Measurements from ENCODE around the gene AK8. TPM values are rescaled to one million over a fixed set of nuclear protein-coding genes. Genes with fewer than 3 reads are reported as not detected.

The AK8 gene
- total RNA-seq, 6 donors from 2014 or later, result 0.44 to 8.4 (median 3.6) TPM

DNA sequence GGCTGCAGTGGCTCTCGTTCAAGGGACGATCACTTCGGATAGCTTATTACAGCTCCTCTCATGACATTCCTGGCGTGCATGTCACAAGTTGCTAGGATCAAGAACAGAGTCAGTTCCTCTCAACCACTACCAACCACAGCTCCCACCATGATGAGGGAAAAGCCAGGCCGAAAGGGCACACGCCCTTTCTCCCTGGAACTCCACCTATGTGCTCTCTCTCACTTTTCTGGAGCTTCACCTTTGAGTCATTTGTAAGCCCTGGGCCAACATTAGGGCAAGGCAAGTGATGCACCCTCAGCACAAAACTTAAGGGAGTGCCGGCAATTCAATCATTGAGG lies 2.2 kb upstream of the AK8 start:
- Histone ChIP-seq H3K36me3 (peaks cover 0 to 4% (median 0%) of the 10 kb centered on the region in 4 donors), H3K4me3 (no peak overlapping the region), H3K9me3 (no peaks in the 10 kb centered on the region), H3K27me3 (no peaks in the 10 kb centered on the region), H3K27ac (no peak overlapping the region), H3K4me1 (peaks cover 6 to 20% (median 10%) of the 10 kb centered on the region in 4 donors)
- WGBS, 2 donors, result 78 to 86% methylated on average over 7 of the region's 7 CpGs
- ATAC-seq (ENCODE audit: low FRiP score in 2 of 2), result no peak
- TF ChIP-seq POLR2A (IDR thresholded peaks at IDR 0.05) (no peak), EP300 (IDR thresholded peaks at IDR 0.05) (no peak), POLR2AphosphoS5 (IDR thresholded peaks at IDR 0.05) (no peak)
- TF ChIP-seq, protein P1, sequence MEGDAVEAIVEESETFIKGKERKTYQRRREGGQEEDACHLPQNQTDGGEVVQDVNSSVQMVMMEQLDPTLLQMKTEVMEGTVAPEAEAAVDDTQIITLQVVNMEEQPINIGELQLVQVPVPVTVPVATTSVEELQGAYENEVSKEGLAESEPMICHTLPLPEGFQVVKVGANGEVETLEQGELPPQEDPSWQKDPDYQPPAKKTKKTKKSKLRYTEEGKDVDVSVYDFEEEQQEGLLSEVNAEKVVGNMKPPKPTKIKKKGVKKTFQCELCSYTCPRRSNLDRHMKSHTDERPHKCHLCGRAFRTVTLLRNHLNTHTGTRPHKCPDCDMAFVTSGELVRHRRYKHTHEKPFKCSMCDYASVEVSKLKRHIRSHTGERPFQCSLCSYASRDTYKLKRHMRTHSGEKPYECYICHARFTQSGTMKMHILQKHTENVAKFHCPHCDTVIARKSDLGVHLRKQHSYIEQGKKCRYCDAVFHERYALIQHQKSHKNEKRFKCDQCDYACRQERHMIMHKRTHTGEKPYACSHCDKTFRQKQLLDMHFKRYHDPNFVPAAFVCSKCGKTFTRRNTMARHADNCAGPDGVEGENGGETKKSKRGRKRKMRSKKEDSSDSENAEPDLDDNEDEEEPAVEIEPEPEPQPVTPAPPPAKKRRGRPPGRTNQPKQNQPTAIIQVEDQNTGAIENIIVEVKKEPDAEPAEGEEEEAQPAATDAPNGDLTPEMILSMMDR (IDR thresholded peaks at IDR 0.05), result no peak
- no peak for DNase-seq

GRCh38 chr9:132879457-132880323 lies 1.6 kb upstream of the AK8 start:
- Histone ChIP-seq H3K4me3 (no peak overlapping the region), H3K27ac (peak overlapping the region in 3 of 4 donors; percentile 83 to 85 (median 83))
- DNase-seq, result no peak

DNA sequence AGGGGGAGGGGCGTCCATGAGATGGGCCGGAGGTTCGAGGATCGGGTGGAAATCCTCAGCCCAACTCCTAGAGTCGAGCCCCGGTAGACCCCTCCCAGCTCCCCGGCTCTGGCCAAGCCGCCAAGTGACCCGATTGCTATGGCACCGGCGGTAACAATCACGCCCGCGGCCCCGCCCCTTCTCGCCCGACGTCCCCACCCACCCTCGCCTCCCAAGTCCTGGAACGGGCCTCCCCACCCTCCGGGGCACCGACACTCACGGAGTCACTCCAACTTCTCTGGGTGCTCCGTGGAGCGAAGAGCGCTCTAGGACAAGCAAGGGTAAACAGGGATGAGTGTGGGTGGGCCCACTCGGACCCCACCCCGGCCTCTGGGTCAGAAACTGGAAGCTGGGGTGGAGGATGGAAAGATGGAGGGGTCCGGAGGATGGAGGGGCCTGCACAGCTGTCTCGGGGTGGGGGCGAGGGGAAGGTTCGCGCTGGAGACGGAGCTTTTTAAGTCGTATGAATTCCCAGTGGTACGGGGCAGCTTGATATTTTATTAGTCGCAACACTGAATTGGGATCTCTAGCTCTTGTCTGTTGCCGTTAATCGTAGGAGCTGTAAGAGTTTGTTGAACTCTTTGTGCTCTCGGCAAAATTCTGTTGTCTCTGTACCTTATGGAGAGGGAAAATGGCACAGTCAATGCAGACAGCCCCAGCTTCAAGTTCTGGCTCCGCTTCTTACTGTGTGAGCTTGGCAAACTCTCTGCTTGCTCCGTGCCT lies 792 bp upstream of the AK8 start, which contains the start of gene SPACA9:
Gene SPACA9, plus strand, starts transcription at position 204 of the 762 bp plus-strand sequence. CDS start 5,050 bp downstream, outside the sequence.
- ATAC-seq (ENCODE audit: low FRiP score in 2 of 2) (peak; percentile 72 to 93), DNase-seq (peak; percentile 72 to 94)
- Histone ChIP-seq H3K27ac (peak within 1 kb of the TSS; percentile 82 to 85 (median 83)), H3K4me3 (peak within 1 kb of the TSS; percentile 81 to 87 (median 85)), H3K36me3 (no peaks in the 10 kb centered on the region), H3K4me1 (peaks cover 6 to 20% (median 10%) of the 10 kb centered on the region in 4 donors), H3K27me3 (no peaks in the 10 kb centered on the region), H3K9me3 (no peaks in the 10 kb centered on the region)
- TF ChIP-seq POLR2AphosphoS5 (IDR thresholded peaks at IDR 0.05) (peak in 1 of 2 donors; percentile 7), POLR2A (IDR thresholded peaks at IDR 0.05) (peak in 1 of 4 donors; percentile 13), EP300 (IDR thresholded peaks at IDR 0.05) (no peak)
- WGBS, 2 donors, result 19 to 25% methylated on average over 23 to 28 of the region's 42 CpGs

More at GRCh38 chr9:132879457-132880323, 1.6 kb upstream of the AK8 start:
- no peaks in the 10 kb centered on the region for H3K27me3 ChIP-seq
- TF ChIP-seq EP300 (IDR thresholded peaks at IDR 0.05), result no peak
- TF ChIP-seq POLR2A (IDR thresholded peaks at IDR 0.05), result no peak
- no peak for TF ChIP-seq POLR2AphosphoS5 (IDR thresholded peaks at IDR 0.05)
- TF ChIP-seq, protein P1 (IDR thresholded peaks at IDR 0.05), result no peak
- no peak for ATAC-seq (ENCODE audit: low FRiP score in 2 of 2)
- peaks cover 6 to 20% (median 10%) of the 10 kb centered on the region in 4 donors for H3K4me1 ChIP-seq
- no peaks in the 10 kb centered on the region for H3K9me3 ChIP-seq
- 80 to 85% methylated on average over 6 of the region's 6 CpGs for WGBS, 2 donors
- H3K36me3 ChIP-seq, result peaks cover 0 to 3% (median 0%) of the 10 kb centered on the region in 4 donors

- DNase-seq, result no peak
- no peak for TF ChIP-seq EP300 (IDR thresholded peaks at IDR 0.05)
- TF ChIP-seq POLR2AphosphoS5 (IDR thresholded peaks at IDR 0.05), result no peak
- TF ChIP-seq, protein P1 (IDR thresholded peaks at IDR 0.05), result no peak
- no peak for TF ChIP-seq POLR2A (IDR thresholded peaks at IDR 0.05)
- no peak for ATAC-seq (ENCODE audit: low FRiP score in 2 of 2)
- Histone ChIP-seq H3K36me3 (no peaks in the 10 kb centered on the region), H3K9me3 (no peaks in the 10 kb centered on the region), H3K27ac (peak overlapping the region in 2 of 4 donors; percentile 83), H3K4me3 (peak overlapping the region in 3 of 4 donors; percentile 84 to 87 (median 86)), H3K4me1 (peaks cover 6 to 20% (median 10%) of the 10 kb centered on the region in 4 donors), H3K27me3 (no peaks in the 10 kb centered on the region)
- WGBS, 2 donors, result 44 to 52% methylated on average over 5 to 14 of the region's 14 CpGs
Observed at GRCh38 chr9:132877458-132877823, 643 bp downstream of the AK8 start.

GRCh38 chr9:132876849-132877248 lies 1.2 kb downstream of the AK8 start:
- WGBS, 2 donors, result 84 to 88% methylated on average over 3 of the region's 3 CpGs
- no peak for DNase-seq
- no peak overlapping the region for H3K27ac ChIP-seq
- ATAC-seq (ENCODE audit: low FRiP score in 2 of 2), result no peak
- peaks cover 6 to 20% (median 10%) of the 10 kb centered on the region in 4 donors for H3K4me1 ChIP-seq
- TF ChIP-seq, protein P1 (IDR thresholded peaks at IDR 0.05), result no peak
- TF ChIP-seq EP300 (IDR thresholded peaks at IDR 0.05) (no peak), POLR2AphosphoS5 (IDR thresholded peaks at IDR 0.05) (no peak), POLR2A (IDR thresholded peaks at IDR 0.05) (no peak)
- no peaks in the 10 kb centered on the region for H3K9me3 ChIP-seq
- no peaks in the 10 kb centered on the region for H3K27me3 ChIP-seq
- H3K36me3 ChIP-seq, result no peaks in the 10 kb centered on the region
- no peak overlapping the region for H3K4me3 ChIP-seq
